GM10248 (cell line): ENCODE data around the gene ITGAV.

ENCODE experiments used
- CTCF ChIA-PET: fragments of 300-600 bp; sonication (Branson Sonifier 250); formaldehyde crosslinking; extraction: SDS; loops from one replicate; lab custom pipeline; 2021; ENCODE audit warnings: antibody characterized with exemption; lab: Yijun Ruan, JAX
- POLR2A ChIA-PET: fragments of 350-650 bp; sonication (Branson Sonifier 250); formaldehyde crosslinking; extraction: SDS; loops from one replicate; lab custom pipeline; 2020; ENCODE audit warnings: antibody characterized with exemption; lab: Yijun Ruan, JAX
- DNase-seq: peaks from one replicate; pipeline ENCODE4 v3.0.0; 2012; ENCODE audit errors: extremely low spot score
- CTCF ChIP-seq: IDR thresholded peaks from 2 replicates; pipeline ENCODE4 v1.5.1; 2012; ENCODE audit warnings: mild to moderate bottlenecking, low read depth; ENCODE audit errors: extremely low read depth, missing control alignments, control extremely low read depth

ITGAV gene

GRCh38 chr2:186688813-186689212, 99.0 kb downstream of the ITGAV start:
- ChIA-PET CTCF (interaction anchor here (0.8 kb wide), 1 partner anchor 46 kb away, joined by 3 read pairs; no protein-coding TSS in a partner anchor), POLR2A (no interaction called here)
- no peak for TF ChIP-seq CTCF
- no peak for DNase-seq

GRCh38 chr2:186690786-186691185, 100.9 kb downstream of the ITGAV start:
- DNase-seq = no peak
- ChIA-PET POLR2A (no interaction called here), CTCF (interaction anchor here (1.3 kb wide), 1 partner anchor 49 kb away, joined by 3 read pairs; no protein-coding TSS in a partner anchor)
- TF ChIP-seq CTCF = no peak

- no peak for DNase-seq
- ChIA-PET POLR2A (no interaction called here), CTCF (no interaction called here)
- TF ChIP-seq CTCF = no peak
These were observed 101.4 kb downstream of the ITGAV start for GRCh38 chr2:186691231-186691630.

- DNase-seq = no peak
- POLR2A ChIA-PET = interaction anchor here (1.0 kb wide), 1 partner anchor 199 kb away, joined by 3 read pairs; no protein-coding TSS in a partner anchor
- no peak for TF ChIP-seq CTCF
- CTCF ChIA-PET = no interaction called here
These were observed 102.0 kb downstream of the ITGAV start for GRCh38 chr2:186691900-186692299.

- ChIA-PET CTCF (interaction anchor here (0.9 to 1.4 kb wide), 3 partner anchors 11 to 58 kb away, joined by 3 read pairs; no protein-coding TSS in a partner anchor), POLR2A (no interaction called here)
- DNase-seq = no peak
- no peak for TF ChIP-seq CTCF
These were observed 103.6 kb downstream of the ITGAV start for GRCh38 chr2:186693446-186693832.

- ChIA-PET POLR2A (no interaction called here), CTCF (interaction anchor here (1.4 kb wide), 1 partner anchor 60 kb away, joined by 3 read pairs; no protein-coding TSS in a partner anchor)
- no peak for TF ChIP-seq CTCF
- no peak for DNase-seq
These were observed 105.4 kb downstream of the ITGAV start for GRCh38 chr2:186695081-186695756.
